NB4 (cell line): Measurements from ENCODE around the gene HOXA5.

Source experiments
- CTCF ChIP-seq: IDR thresholded peaks from one replicate; pipeline ENCODE4 v1.5.1; 2012; ENCODE audit warnings: low read depth, low read length
- MAX ChIP-seq: IDR thresholded peaks from 2 replicates; pipeline ENCODE4 v1.6.1; 2011; ENCODE audit warnings: low read depth, low read length
- MYC ChIP-seq: IDR thresholded peaks from 2 replicates; pipeline ENCODE4 v1.6.1; 2011; ENCODE audit warnings: low read depth, low read length
- POLR2A ChIP-seq: IDR thresholded peaks from 2 replicates; pipeline ENCODE4 v1.6.1; 2011; ENCODE audit warnings: mild to moderate bottlenecking; ENCODE audit not compliant: insufficient read length; ENCODE audit errors: extremely low read depth

- TF ChIP-seq CTCF (no peak), POLR2A (no peak), MAX (no peak), MYC (no peak)
Observed at GRCh38 chr7:27145914-27146412, 2.5 kb upstream of the HOXA5 start.
